ENCODE data around the gene TMOD4. TPM values are rescaled to one million over a fixed set of nuclear protein-coding genes. Genes with fewer than 3 reads are reported as not detected.

The TMOD4 gene
- total RNA-seq, 1 experiment from 2014 or later: not detected

DNA sequence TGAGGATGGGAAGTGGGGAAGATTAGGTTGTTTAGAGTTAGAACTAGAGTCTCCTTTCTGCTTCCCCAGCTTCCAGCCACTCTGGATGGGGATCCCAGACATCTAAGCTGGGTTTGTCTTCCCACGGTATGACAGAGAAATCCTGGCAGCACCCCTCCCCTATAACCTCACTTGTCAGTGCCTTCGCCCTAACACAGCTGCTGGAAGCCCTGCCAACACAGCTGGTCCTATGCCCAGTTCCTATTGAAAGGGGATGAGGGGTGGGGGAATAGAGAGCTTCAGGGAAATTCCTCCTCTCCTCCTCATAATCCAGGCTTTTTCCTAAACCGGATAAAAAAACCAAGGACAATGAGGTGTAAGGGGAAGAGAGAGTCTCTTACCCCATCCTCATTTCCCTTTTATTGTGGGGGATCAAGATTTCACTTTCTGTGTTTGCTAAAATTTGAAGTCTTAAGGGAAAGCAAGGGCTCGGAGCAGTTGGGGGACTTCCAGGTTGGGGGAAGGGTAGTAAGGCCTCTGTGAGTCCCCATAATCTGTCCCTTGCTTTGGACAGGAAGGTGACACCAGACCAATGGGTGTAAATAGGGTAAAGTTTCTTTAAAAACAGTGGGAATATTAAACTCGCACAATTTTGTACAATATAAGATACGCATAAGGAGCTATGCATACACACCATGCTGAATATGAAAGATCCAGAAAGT, 590 bp downstream of the TMOD4 start:
- no peak for DNase-seq (ENCODE audit: low spot score)

DNA sequence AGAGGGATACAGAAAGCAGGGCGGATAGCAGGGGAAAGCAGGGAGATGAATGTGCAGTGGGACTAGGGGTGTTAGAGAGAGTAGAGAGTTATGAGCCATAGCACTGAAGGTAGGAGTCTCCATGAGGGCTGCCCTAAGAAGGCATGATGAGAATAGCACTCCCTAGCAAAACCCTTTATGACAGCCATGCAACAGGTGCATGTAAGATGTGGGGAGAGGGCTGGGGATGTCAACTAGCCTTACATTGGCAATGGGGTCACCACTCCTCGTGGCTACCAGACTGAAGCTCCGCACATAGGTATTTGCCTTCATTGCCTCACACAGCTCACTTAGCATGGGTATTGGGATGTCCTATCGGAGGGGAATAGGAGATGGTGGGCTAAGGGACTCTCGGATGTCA, 4.6 kb downstream of the TMOD4 start:
- no peak for DNase-seq (ENCODE audit: low spot score)

DNA sequence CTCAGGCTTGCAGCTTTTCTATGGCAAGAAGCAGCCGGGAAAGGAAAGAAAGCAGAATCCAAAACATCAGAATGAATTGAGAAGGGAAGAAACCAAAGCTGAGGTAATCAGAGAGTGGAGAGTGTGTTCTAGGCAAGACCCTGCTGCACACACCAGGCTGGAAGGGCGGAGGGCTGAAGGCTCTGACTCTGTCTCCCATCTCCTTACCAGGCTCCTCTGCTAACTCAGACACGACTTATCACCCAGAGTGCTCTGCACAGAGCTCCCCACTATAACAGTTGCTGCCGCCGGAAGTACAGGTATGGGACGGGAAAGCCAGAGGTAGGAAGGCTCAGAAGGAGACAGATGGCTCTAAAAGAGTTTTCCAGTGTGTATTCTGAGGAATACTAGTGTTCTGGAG, 8.7 kb downstream of the TMOD4 start:
- DNase-seq (ENCODE audit: low spot score): no peak

DNA sequence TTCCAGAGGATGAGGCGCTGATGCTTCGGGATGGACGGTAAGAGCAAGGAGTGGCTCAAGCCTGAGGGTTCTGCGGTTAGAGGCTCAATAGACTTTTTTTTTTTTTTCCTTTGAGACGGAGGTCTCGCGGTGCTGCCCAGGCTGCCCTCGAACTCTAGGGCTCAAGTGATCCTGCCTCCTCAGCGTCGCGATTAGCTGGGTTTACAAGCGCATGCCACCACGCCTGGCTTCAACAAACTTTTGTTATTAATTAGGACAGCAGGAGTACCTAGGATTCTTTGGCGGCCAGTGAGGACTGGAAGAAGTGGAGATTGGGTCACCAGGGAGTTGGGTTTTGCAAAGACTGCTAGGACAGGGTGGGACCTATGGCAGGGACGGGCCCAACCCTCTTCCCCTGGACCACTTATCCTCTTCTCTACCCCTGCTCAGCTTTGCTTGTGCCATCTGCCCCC, 9.2 kb downstream of the TMOD4 start:
- no peak for DNase-seq (ENCODE audit: low spot score)

DNA sequence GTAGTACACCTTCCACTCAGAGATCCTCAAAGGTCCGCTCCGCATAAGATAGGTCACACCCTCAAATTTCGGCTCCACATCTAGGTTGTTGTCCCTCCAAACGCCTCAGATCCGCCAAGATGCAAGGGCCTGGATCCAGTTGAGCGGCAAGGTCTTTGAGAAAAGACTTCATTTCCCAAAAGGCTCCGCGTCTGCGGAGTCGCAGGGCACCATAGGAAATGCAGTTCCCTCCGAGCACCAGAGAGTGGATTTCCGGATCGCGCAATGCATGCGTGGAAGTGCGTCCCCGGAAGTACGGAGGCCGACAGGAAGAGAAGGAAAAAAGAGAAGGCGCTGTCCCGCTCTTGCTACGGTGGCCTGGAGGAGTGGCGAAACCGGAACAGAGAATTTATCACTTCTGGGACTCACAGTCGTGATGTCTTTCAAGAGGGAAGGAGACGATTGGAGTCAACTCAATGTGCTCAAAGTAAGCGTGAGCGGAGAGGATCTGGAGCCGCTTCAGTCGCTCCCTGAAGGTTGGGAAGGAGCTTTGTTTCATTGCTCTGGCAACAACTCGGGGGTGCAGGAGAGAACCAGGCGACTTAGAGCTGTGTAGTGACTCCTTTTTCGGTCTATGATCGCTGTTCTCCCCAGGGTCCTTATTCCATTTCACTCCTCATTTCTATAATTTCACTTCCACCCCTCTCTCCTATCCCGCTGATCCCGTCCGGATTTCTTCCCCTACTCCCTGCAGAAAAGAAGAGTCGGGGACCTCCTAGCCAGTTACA, 9.9 kb downstream of the TMOD4 start, which contains the start of the genes LYSMD1 and SCNM1:
LYSMD1 (minus strand) TSS at position 165 of the 767 bp plus-strand sequence. CDS start 644 bp downstream, outside the sequence.
SCNM1 (plus strand) TSS at position 407 of the 767 bp plus-strand sequence; CDS start at position 416, 9 bp downstream.
- peak; percentile 96 for DNase-seq (ENCODE audit: low spot score)

DNA sequence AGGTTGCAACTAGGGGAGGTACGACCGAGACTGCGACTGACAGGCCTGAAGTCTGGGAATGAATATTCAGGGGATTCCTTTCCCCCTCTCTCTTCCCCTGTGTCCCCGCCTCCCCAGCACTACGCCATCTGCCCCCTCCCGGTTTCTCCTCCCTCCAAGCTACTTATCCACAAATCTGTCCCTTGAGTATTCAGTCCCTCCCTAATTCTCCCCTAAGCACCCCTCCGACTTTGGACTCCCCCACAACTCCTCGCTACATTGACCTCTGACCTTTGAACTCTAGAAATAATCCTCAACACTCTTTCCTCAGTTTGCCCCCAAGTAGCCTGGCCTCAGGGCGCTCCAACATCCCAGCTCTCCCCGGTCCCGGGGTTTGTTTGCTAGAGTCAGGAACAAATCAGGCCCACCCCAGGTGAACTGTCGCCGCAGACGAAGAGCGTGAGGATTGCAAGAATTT, 10.5 kb downstream of the TMOD4 start:
- DNase-seq (ENCODE audit: low spot score): peak; percentile 12

DNA sequence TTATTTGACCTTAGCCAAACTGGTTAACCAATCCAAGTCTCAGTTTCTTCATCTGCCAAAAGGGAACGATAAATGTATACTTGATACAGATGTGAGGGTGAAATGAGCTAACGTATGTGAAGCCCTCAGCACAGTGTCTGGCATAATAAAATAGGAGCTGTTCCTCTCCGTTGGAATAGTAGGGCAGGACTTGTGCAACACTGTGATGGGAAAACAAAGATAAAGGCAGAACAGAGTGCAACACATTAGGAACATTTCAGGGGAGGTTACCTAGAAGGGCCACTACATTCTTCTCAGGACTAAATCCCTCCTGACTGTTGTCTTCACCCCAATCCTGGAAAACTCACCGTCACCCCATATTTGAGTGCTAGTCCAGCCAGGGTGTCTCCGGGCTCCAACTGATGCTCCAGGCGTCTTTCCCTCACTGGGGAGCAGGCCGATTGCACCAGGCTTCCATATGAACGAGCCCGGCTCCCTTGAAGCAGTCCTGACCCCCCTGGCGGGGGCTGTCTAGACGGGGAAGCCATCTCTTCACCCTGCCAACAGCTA, 11.0 kb downstream of the TMOD4 start:
- DNase-seq (ENCODE audit: low spot score): no peak

DNA sequence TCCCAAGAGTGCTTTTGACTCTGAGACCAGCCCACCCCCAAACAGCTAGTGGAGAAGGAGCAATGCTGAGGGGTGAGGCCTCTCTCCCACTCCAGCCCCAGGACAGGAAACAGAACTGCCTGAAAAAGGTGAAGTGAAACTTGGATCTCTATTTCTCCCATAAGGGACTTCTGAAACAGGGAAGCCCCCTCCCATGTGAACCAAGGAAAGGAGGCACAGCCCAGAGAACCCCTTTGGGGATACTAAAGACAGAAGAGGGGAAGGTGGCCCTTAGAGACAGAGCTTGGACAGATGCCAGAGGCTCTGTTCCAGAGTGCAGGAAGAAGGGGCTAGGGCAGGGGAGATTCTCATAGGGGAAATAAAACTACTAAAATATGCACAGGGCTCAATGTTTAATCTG, 16.4 kb downstream of the TMOD4 start:
- DNase-seq (ENCODE audit: low spot score): no peak

DNA sequence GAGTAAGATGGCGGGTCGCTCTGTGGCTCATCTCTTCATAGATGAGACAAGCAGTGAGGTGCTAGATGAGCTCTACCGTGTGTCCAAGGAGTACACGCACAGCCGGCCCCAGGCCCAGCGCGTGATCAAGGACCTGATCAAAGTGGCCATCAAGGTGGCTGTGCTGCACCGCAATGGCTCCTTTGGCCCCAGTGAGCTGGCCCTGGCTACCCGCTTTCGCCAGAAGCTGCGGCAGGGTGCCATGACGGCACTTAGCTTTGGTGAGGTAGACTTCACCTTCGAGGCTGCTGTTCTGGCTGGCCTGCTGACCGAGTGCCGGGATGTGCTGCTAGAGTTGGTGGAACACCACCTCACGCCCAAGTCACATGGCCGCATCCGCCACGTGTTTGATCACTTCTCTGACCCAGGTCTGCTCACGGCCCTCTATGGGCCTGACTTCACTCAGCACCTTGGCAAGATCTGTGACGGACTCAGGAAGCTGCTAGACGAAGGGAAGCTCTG, 17.0 kb downstream of the TMOD4 start:
- DNase-seq (ENCODE audit: low spot score): no peak

DNA sequence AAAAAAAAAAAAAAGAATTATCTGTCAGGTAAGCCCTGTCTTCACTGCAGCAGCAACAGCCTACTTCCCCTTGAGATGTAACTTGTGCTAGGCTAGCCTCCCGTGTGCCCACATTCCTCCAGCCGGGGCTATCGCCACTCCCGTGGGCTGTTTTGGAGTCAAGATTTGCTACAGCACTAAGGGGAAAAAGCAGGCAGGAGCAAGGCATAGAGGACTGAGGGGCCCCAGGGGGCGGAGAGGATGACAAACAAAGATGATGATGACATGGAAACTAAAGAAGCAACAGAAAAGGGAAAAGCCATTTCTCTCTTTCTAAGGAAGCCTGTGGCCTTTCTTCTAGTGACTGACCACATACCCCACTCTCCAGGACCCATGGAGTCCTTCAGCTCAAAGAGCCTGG, 17.5 kb downstream of the TMOD4 start:
- no peak for DNase-seq (ENCODE audit: low spot score)

DNA sequence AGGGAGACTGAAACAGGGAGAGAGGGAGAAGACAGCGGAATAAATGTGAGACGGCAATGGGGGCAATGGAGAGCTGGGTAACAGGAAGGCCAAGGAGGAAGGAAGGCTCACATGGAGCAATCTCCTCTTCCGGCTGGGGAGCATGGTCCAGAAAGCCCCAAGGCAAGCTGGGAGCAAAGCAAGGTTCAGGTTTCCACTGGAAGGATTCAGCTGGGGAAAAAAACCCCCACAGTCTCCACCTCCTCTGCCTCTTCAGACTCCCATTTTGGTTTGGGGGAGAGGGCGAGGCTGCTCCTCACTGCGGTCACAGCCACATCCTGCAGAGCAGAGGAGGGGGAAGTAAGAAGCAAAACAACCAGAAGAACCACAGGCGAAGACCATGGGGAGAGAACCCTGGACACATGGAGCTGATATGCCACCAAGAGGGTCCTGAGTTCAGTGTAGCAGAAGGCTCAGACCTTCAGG, 18.7 kb downstream of the TMOD4 start:
- no peak for DNase-seq (ENCODE audit: low spot score)

DNA sequence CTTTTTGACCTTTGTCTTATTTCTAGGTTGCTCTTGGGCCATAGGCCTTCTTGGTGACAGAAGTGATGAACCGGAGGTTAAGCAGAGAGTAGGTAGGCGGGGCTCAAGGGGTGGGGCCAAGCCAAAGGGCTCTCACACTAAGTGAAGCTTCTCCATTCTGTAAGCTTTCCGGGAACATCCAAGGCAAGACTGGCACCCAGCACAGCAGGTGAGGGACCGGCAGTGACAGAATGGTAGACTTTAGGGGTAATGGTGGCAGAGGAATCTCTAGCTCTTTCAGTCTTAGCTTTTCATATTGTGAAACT, 19.3 kb downstream of the TMOD4 start, which contains the start of gene TNFAIP8L2:
TNFAIP8L2 (plus strand) TSS at position 135 of the 305 bp plus-strand sequence. CDS start 2,049 bp downstream, outside the sequence.
- no peak for DNase-seq (ENCODE audit: low spot score)

DNA sequence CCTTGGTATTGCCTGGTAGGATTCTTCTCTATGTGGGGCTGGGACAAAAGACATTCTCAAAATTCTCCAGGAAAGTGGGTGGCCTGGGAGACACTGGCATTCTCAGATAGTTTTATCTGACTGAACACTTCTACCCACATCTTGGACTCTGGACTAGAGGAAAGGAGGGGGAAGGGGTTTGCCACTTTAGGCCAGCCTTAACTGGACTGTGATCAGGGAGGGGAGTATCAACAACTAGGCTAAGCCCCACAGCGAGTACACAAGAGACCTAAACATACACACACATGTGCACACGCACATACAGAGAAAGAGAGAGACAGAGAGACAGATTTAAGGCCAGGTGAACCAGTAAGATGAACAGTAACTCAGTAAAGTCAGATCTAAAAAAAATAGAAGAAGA, 28.1 kb downstream of the TMOD4 start:
- no peak for DNase-seq (ENCODE audit: low spot score)

DNA sequence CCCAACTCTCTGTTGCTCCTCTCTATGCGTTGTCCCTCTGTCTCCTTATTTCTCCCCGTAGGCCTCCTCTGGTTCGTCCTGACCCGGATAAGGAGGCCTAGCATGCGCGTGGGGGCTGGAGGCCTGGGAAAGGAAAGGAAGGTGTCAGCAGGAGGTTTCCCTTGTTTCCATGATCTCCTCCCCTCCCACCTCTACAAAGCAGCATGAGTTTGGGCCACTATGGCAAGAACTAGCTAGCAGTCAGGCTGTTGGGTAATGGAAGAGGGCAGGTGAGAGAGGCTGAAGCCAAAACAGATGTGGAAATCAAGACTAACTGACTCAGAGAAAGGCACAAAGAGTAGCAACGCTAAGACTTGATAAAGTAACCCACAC, 28.7 kb downstream of the TMOD4 start:
- no peak for DNase-seq (ENCODE audit: low spot score)

DNA sequence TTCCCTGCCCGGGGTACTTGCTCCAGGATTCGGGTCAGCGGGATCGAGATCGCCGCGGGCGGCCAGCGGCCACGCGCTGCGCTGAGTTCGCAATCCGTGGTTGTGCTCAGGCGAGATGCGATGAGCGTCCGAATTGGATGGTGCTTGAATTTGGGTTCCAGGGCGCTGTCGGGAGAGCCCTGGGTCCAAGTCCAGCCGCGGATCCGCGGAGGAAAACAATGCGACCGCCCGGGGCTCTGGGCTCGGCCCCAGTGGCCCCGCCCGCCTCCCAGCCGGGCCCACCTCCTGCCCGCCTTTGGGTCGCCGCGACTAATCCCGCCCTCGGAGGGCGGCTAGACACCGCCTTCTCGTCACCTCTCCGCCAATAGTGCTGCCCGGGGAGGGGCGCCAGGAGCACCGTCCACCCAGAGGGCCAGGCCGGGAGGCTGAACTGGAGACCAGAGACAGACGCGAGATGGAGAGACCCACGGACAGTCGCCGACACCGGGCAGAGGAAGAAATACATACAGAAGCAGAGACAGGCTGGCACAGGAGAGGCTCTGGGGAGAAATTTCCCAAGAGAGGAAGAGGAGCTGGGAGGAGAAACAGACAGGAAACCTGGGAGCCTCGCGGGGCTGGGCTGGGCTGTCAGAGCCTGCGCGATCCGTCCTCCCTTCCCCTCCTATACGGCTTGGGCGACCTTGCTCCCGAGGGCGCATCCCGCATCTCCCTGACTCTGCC, 29.2 kb downstream of the TMOD4 start, which contains the start of gene SEMA6C:
SEMA6C (minus strand) TSS at position 220 of the 720 bp plus-strand sequence. CDS start 4,010 bp downstream, outside the sequence.
- DNase-seq (ENCODE audit: low spot score): peak; percentile 83

DNA sequence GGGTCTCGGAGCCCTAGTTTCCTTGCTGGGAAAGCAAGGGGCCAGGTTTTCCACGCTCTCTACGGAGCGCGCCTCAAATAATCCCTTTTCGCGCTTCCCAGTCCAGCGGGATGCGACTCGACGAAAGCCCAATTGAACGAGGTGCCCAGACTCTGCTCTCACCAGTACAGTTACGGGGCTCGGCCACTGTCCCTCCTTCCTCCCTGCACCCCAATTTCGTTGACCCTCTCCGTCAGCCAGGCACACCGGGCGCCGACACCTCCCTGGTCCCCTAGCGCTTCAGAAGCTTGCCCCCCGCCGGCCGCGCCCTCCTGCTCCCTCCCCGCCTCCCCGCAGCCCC, 29.7 kb downstream of the TMOD4 start:
- no peak for DNase-seq (ENCODE audit: low spot score)

DNA sequence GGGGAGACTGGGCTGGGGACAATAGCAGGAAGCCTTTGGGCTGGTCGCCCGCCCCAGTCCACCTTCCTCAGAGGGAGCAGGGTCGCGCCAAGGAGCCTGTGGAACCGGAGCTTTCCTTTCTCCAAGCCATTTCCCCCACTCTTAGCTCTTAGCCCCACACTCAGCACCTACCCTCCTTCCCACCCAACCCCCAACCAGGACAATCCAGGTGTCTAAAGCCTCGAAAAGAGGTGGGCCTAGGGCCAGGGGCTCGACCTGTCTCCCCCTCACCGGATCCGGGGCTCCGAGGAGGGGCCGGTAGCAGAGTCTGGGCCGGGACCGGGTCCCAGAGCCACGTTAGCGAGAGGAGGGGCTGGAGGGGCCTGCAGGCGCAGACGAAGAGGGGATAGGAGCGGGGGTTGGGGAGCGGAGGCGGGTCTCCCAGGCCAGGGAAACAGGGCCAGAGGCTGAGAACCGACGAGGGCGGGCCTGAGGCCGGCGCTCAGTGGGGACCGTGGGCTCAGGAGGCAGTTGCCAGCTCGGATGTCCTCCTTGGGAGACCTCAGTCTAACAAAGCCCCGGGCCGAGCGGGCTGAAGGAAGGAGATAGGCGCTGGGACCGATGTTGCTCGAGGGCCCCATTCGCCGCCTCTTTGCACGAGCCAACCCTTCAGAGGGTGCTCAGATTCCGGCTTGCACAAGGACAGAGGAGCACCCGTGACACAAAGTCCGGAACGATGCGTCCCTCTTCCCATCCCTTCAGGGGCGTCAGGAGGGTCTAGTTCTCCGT, 30.3 kb downstream of the TMOD4 start:
- no peak for DNase-seq (ENCODE audit: low spot score)

DNA sequence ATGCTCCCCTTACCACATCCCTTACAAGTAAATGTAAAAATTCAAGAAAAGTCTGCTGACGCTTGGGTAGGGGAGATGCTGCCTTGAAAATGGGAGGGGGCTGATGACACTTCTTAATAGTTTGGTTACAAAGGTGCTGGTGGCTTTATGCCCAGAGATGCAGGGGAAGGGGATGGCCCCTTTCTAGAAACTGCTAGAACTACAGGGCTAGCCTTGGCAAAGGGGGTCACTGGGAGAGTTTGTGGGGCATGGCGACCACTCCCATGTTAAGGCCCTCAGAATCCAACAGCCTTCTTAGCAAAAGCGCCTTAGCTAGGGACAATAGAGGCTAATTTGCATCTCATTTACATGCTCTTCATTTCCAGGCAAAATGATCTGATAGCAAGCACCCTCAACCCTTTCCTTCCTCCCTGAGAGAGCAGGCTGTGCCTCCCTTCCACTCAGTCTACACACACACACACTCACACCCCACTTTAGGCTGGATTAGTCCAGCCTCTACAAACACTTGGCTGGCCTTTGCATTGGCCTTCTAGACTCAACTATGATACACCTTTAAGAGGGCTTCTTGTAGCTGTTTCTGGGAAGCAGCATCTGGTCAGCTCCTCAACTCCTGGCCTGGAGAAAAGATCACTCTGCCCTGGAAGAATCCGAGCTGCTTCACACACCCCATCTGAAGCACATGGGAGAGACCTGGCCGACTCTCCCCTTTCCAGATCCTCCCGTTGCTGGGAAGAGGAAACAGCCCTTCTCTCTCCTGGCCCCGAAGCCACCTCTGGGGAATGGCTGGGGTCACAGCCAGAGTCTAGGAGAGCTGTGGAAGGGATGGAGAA, 31.1 kb downstream of the TMOD4 start:
- DNase-seq (ENCODE audit: low spot score): no peak

DNA sequence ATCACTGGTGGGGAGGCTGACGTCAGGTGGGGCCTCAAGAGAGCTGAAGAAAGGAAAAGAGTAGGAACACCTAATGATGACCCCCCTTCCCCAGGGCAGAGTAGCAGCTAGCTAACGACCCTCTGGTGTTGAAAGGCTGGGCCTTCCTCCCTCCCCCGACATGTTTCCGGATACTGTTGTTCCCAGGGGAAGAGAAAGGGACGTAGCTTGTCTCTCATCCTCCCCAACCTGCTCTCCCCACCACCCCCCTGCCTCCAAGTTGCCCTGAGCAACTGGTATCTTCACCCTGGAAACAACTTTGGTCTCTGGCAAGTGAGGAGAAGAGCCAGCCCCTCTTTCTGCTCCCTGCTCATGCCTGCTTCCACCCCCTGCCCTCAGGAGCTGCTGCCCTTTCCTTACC, 31.8 kb downstream of the TMOD4 start:
- DNase-seq (ENCODE audit: low spot score): no peak

DNA sequence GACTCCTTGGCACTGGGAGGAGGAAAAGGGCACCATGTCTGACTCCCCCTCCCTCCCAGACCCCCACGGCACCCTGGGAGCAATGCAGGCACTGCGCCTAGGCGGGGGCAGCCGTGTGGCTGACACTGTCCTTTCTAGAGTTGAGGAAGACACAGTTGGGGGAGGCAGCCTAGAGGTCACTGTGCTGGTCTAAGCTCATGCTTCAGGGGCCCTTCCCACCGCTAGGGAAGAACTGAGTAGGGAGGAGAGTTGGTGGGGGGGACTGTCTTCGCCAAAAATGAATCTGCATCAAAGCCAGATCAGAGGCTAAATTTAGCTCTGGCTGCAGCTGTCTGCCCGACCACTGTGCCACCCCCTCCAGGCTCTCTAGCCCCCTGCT, 32.7 kb downstream of the TMOD4 start:
- no peak for DNase-seq (ENCODE audit: low spot score)
